Endothelial cell of umbilical vein (primary cell): ENCODE measurements around the gene DPP10. TPM values are rescaled to one million over a fixed set of nuclear protein-coding genes. Genes with fewer than 3 reads are reported as not detected.

ENCODE experiments used
- BruUV-seq: library from RNA; stranded (reverse); fragments of 400-500 nt; replicated peaks from 2 replicates; lab custom pipeline; 2021; lab: Mats Ljungman, UMichigan
- CTCF ChIA-PET: fragments of 300-600, 350-600 bp; sonication (Branson Sonifier 250); formaldehyde crosslinking; loops from one replicate; lab custom pipeline; 2021; ENCODE audit warnings: antibody characterized with exemption, inconsistent platforms; lab: Charles Lee
- POLR2A ChIA-PET: fragments of 300-600, 350-600 bp; sonication (Branson Sonifier 250); formaldehyde crosslinking; loops from one replicate; lab custom pipeline; 2021; ENCODE audit warnings: antibody characterized with exemption, inconsistent platforms; lab: Charles Lee
- DNase-seq: peaks from one replicate; pipeline ENCODE4 v3.0.0-alpha.2; 2011; ENCODE audit warnings: low read depth, low spot score
- FAIRE-seq: peaks from 2 replicates; lab custom pipeline; 2011; peaks lifted over from hg19 to GRCh38; lab: Jason Lieb, UNC
- H2AFZ ChIP-seq: 2 replicates; pipeline ENCODE4 v1.6.0; 2012; ENCODE audit warnings: low read depth, low read length, control low read depth, inconsistent platforms
- H3K27ac ChIP-seq: 2 replicates; pipeline ENCODE4 v1.5.1; 2011; ENCODE audit warnings: low read depth, mild to moderate bottlenecking, control low read depth, low read length, moderate library complexity; ENCODE audit not compliant: insufficient read depth
- H3K27me3 ChIP-seq, 2 experiments: 2 replicates each; pipeline versions ENCODE4 v1.6.0 to v1.6.1; 2011; ENCODE audit warnings: low read length in 2 of 2, mixed read lengths in 1 of 2; ENCODE audit not compliant: control insufficient read depth in 2 of 2, insufficient read depth in 2 of 2
- H3K36me3 ChIP-seq, 2 experiments: 2 replicates in 1 of 2; 3 replicates in 1 of 2; pipeline ENCODE4 v1.5.1; 2011; ENCODE audit warnings: low read length in 2 of 2, mild to moderate bottlenecking in 1 of 2, moderate library complexity in 1 of 2; ENCODE audit not compliant: control insufficient read depth in 2 of 2, insufficient read depth in 2 of 2; ENCODE audit errors: extremely low read depth in 1 of 2
- H3K4me1 ChIP-seq: 3 replicates; pipeline ENCODE4 v1.5.1; 2011; ENCODE audit warnings: mild to moderate bottlenecking, low read length; ENCODE audit not compliant: control insufficient read depth, insufficient read depth; ENCODE audit errors: extremely low read depth
- H3K4me2 ChIP-seq: 2 replicates; pipeline ENCODE4 v1.6.1; 2011; ENCODE audit warnings: low read length, control low read depth, mixed read lengths; ENCODE audit not compliant: insufficient read depth
- H3K4me3 ChIP-seq, 3 experiments: fragments of 200-600 bp in 1 of 3; sonication (generic), shearing (Covaris generic) in 1 of 3; replicated peaks in 1 of 3; 2 replicates each; pipeline ENCODE4 v1.5.1; 2011 to 2016; ENCODE audit warnings: control low read depth in 3 of 3, low read length in 3 of 3, mild to moderate bottlenecking in 2 of 3, inconsistent platforms in 1 of 3, low read depth in 1 of 3, moderate library complexity in 1 of 3; ENCODE audit not compliant: insufficient read depth in 1 of 3
- H3K79me2 ChIP-seq: 2 replicates; pipeline ENCODE4 v1.6.0; 2012; ENCODE audit warnings: low read length, inconsistent platforms; ENCODE audit not compliant: control insufficient read depth, insufficient read depth
- H3K9ac ChIP-seq: replicated peaks from 2 replicates; pipeline ENCODE3; 2011; ENCODE audit warnings: low read length, control low read depth; ENCODE audit not compliant: insufficient read depth; ENCODE audit errors: extremely low read depth
- H3K9me1 ChIP-seq: replicated peaks from 3 replicates; pipeline ENCODE4 v1.6.0; 2011; ENCODE audit warnings: mild to moderate bottlenecking, low read length; ENCODE audit not compliant: control insufficient read depth, insufficient read depth; ENCODE audit errors: extremely low read depth
- H3K9me3 ChIP-seq: replicated peaks from 2 replicates; pipeline ENCODE4 v1.5.1; 2012; ENCODE audit warnings: low read length, inconsistent platforms; ENCODE audit not compliant: control insufficient read depth, insufficient read depth
- H4K20me1 ChIP-seq: replicated peaks from 2 replicates; pipeline ENCODE3; 2011; ENCODE audit warnings: mild to moderate bottlenecking, low read length; ENCODE audit not compliant: control insufficient read depth, insufficient read depth; ENCODE audit errors: extremely low read depth
- CTCF ChIP-seq, 2 donors: IDR thresholded peaks; 1 replicate in 1 of 2; 2 replicates in 1 of 2; pipeline ENCODE4 v1.5.1; 2011; ENCODE audit warnings: low read length in 2 of 2, mild to moderate bottlenecking in 2 of 2, moderate library complexity in 2 of 2, control low read depth in 1 of 2, inconsistent platforms in 1 of 2, low read depth in 1 of 2; ENCODE audit not compliant: insufficient read depth in 1 of 2; ENCODE audit errors: extremely low read depth in 1 of 2
- EZH2 ChIP-seq: IDR thresholded peaks from 2 replicates; pipeline ENCODE4 v1.6.1; 2012; ENCODE audit warnings: borderline replicate concordance, low read depth, mild to moderate bottlenecking, moderate library complexity, low read length, inconsistent platforms; ENCODE audit not compliant: severe bottlenecking
- FOS ChIP-seq: IDR thresholded peaks from 2 replicates; pipeline ENCODE4 v1.6.1; 2011; ENCODE audit warnings: mild to moderate bottlenecking, low read length, moderate library complexity, borderline replicate concordance; ENCODE audit not compliant: insufficient read depth
- GATA2 ChIP-seq: IDR thresholded peaks from 2 replicates; pipeline ENCODE4 v1.7.0; 2011; ENCODE audit warnings: low read depth, mild to moderate bottlenecking, moderate library complexity, mixed read lengths, low read length; ENCODE audit not compliant: insufficient read length, insufficient read depth
- JUN ChIP-seq: IDR thresholded peaks from 2 replicates; pipeline ENCODE4 v1.6.1; 2011; ENCODE audit warnings: borderline replicate concordance, low read depth; ENCODE audit not compliant: insufficient read length, insufficient read depth
- MAX ChIP-seq: IDR thresholded peaks from 2 replicates; pipeline ENCODE4 v1.6.1; 2011; ENCODE audit not compliant: insufficient read depth, insufficient read length
- MYC ChIP-seq: IDR thresholded peaks from one replicate; pipeline ENCODE4 v1.6.1; 2011; ENCODE audit warnings: mild to moderate bottlenecking, low read depth, low read length
- POLR2A ChIP-seq: IDR thresholded peaks from 2 replicates; pipeline ENCODE4 v1.6.1; 2012; ENCODE audit warnings: low read depth, mild to moderate bottlenecking, control low read depth, low read length
- POLR2AphosphoS5 ChIP-seq: IDR thresholded peaks from 2 replicates; pipeline ENCODE4 v1.6.1; 2012; ENCODE audit warnings: low read depth, mild to moderate bottlenecking, control low read depth, low read length, moderate library complexity; ENCODE audit not compliant: insufficient read depth
- dilution Hi-C: fragments of 300-500 bp; cut with MboI; formaldehyde crosslinking; loops from one replicate; pipeline ENCODE4 v1.15.0; 2019; ENCODE audit warnings: low sequenced_read_pairs; ENCODE audit not compliant: extremely low pct_ligation_motif_present
- intact Hi-C: fragments of 100-400 bp; cut with micrococcal nuclease; formaldehyde crosslinking; loops from one replicate; pipeline ENCODE4 v1.10.0; 2022
- polyA plus RNA-seq, 4 experiments: library from polyadenylated mRNA; depleted of rRNA in 3 of 4; stranded (reverse) in 3 of 4; unstranded in 1 of 4; fragments of >200 nt; gene quantifications; 2 replicates each; pipeline versions ENCODE4 v1.2.1 to v1.2.3, GENCODE V29; 2011 to 2012; ENCODE audit warnings: missing spikeins in 1 of 4
- total RNA-seq: library from RNA; stranded (reverse); gene quantifications from 2 replicates; pipeline ENCODE4 v1.2.3, GENCODE V29; 2021

DPP10 gene
- total and polyA plus RNA-seq, 2 donors (not counting 3 experiments of a cell fraction or from before 2014, with no cell fraction given): not detected

GRCh38 chr2:114762986-114763385, 320.5 kb downstream of the DPP10 start:
- no peak overlapping the region for H2AFZ ChIP-seq
- no peaks in the 10 kb centered on the region for H3K36me3 ChIP-seq
- H3K4me1 ChIP-seq: no peaks in the 10 kb centered on the region
- TF ChIP-seq GATA2 (no peak), MYC (no peak), JUN (no peak), POLR2A (no peak), CTCF (IDR thresholded peaks at IDR 0.05; ENCODE audit: extremely low read depth in 1 of 2, insufficient read depth in 1 of 2, low read depth in 1 of 2, low read length in 2 of 2) (no peak), EZH2 (no peak), FOS (no peak), MAX (no peak), POLR2AphosphoS5 (no peak)
- no TSS peak for BruUV-seq
- no peaks in the 10 kb centered on the region for H3K27me3 ChIP-seq
- dilution Hi-C loops (no loop called here), intact Hi-C loops (no loop called here)
- POLR2A ChIA-PET: no interaction called here
- no peak overlapping the region for H3K9ac ChIP-seq
- H3K4me3 ChIP-seq: no peak overlapping the region
- no peak overlapping the region for H3K4me2 ChIP-seq
- no peak overlapping the region for H3K27ac ChIP-seq
- peaks cover 4% of the 10 kb centered on the region for H3K9me3 ChIP-seq
- no peaks in the 10 kb centered on the region for H4K20me1 ChIP-seq
- H3K79me2 ChIP-seq: no peaks in the 10 kb centered on the region
- DNase-seq: no peak
- no peak for FAIRE-seq
- no peaks in the 10 kb centered on the region for H3K9me1 ChIP-seq
- CTCF ChIA-PET: no interaction called here
